ENCODE measurements around the gene TINAGL1.

GRCh38 chr1:31559715-31560114, 16.6 kb upstream of the TINAGL1 start:
- TF ChIP-seq CTCF (IDR thresholded peaks at IDR 0.05): no peak
- TF ChIP-seq EP300 (IDR thresholded peaks at IDR 0.05): no peak
- TF ChIP-seq POLR2A (IDR thresholded peaks at IDR 0.05): no peak
- no peak for TF ChIP-seq POLR2AphosphoS5 (IDR thresholded peaks at IDR 0.05)
